GM21737 (cell line): ENCODE measurements around the gene TTN.
A peak's percentile ranks its signal among the peaks of the same experiment; 100 is the strongest.

Experiments
- ATAC-seq: cut with Tn5 transposase; IDR thresholded peaks from one replicate; pipeline ENCODE4 v1.9.1; 2021; ENCODE audit warnings: mild to moderate bottlenecking, moderate library complexity; ENCODE audit not compliant: unreplicated experiment

Gene TTN

DNA sequence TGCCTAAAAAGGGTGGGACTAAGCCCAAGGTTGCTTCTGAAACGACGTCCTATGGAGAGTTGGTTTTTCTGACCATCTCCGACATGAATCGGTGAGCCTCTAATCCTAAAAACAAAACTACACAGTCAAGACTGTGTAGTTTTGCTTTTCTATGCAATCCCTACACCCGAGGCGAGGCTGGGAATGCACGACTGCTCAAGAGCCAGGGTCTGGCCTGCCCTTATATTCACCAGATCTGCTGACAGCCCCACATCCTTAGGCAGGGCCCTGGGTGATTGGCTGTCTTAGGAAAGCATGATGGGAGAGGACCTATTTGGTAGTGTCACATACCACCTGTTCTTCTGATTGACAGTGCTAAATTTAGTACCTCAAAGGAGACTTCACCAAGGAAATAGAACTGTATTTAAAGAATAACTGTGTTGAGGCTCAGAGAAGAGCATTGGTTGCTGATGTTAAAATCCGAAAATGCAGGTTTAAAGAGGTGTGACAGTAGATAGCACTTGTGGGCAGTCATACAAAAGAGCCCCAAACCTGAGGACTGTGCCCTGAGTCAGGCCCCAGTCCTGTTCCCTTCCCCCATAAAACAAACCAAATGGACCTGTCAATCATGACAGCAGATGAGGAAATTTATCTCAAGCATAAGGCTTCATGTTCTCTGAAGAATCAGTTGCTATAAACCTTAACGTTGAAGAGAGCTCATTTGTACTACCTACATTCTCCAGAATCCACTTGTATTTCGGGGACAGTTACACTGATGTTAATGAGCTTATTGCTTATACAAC lies at the start of gene TTN:
Gene TTN (minus strand): TSS at position 197 of the 782 bp plus-strand sequence. CDS start 2,781 bp downstream, outside the sequence.
- ATAC-seq = no peak

DNA sequence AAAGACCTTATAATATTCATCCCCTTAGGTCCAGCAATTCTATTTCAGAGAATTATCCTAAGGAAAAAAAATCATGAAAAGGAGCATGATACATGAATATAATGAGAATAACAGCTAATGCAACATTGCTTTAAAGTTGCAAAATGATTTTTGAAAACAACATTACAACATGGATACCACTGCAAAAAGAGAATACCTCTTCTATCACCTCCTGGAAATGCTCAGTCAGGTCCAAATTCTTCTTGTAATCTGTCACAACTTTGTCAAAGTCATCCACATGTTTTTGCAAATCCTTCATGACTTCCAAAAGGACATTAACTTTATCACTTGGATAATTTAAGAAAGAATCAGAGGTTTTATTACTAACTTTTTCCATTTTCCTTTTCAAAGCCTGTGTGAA lies 47.9 kb upstream of the TTN start:
- ATAC-seq = no peak

- no peak for ATAC-seq
Observed at GRCh38 chr2:178848335-178848734, 41.1 kb upstream of the TTN start.

- no peak for ATAC-seq
Observed at GRCh38 chr2:178846458-178846802, 39.2 kb upstream of the TTN start.

DNA sequence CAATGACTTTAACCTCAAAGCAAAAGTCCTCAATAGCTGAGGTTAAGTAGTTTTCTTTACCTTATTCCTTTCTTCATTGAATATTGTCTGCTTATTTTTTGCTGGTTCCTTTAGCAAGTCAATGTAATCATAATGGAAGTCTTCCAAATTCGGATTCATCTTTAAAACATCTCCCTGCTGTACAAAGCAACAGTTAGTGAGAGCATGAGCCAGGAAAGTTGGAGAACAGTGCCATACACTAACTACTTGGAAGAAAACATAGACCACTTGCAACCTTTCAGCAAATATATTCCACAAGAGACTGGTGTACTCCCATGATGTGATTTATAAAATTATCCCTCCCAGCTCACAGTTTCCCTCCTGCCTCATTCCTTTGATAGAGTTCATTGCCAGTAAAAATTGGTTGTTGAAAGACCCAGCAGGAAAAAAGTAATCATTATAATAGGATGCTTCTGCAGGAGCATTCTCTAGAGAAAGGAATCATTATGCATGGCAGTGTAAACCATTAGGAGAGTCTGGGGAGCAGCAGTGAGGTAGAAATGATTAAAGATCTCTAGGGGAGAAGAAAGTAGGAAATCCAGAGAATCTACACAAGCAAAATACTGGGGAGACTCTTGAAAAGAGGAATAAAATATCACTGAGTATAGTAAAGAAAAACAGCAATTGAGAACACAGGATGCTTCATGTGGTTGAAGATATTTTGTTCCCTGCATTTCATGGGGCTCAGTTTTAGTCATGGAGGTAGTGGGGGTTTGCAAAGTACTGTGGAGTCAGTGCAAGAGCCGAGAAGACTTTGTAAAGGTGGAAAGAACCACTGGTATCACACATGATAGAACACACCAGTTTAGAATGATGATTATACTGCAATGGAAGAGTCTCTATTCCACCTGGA lies 38.6 kb upstream of the TTN start:
- ATAC-seq = no peak

- ATAC-seq = no peak
Observed at GRCh38 chr2:178844701-178845100, 37.5 kb upstream of the TTN start.

- no peak for ATAC-seq
Observed at GRCh38 chr2:178844269-178844668, 37.0 kb upstream of the TTN start.

- ATAC-seq = no peak
Observed at GRCh38 chr2:178843697-178844096, 36.5 kb upstream of the TTN start.

DNA sequence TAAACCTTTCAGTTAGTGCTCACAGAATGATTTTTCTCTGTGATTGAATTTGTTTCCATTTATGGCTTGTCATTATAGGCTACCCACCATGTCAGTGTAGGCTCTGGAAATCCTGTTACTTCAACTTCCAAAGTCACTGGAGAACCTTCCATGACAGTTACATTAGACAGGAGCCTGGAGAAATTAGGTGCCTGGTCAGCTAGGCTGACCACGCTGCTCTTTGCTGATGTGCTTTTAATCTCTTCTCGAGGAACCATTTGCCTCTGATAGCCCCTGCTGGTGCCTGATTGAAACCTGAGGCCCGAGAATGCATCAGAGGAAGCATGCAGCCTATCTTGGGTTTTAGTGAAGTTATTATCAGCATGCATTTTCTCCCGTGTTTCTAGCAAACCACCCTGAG lies 29.6 kb upstream of the TTN start:
- ATAC-seq = no peak

- no peak for ATAC-seq
Observed at GRCh38 chr2:178834086-178834485, 26.9 kb upstream of the TTN start.

GRCh38 chr2:178833382-178833781 lies 26.2 kb upstream of the TTN start:
- no peak for ATAC-seq

DNA sequence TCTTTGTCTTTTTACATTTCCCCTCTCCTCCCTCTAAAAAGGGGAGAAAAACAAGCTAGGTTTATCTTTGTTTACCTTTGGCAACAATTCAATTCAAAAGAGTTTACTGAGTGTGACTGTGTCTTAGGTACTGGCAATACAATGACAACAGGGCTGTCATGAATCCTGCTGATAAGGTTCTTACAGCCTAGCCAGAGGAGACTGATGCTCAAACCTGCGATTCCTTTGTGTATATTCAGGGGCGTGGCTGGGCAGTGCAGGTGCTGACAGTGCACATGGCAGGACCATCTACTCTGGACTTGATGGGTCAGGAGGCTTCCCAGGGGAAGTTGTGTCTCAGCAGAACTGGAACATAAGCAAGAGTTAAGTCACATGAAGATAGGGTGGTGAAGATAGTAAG lies 23.2 kb upstream of the TTN start:
- ATAC-seq = no peak

GRCh38 chr2:178829981-178830380 lies 22.8 kb upstream of the TTN start:
- no peak for ATAC-seq

- ATAC-seq = no peak
Observed at GRCh38 chr2:178829299-178829960, 22.2 kb upstream of the TTN start.

DNA sequence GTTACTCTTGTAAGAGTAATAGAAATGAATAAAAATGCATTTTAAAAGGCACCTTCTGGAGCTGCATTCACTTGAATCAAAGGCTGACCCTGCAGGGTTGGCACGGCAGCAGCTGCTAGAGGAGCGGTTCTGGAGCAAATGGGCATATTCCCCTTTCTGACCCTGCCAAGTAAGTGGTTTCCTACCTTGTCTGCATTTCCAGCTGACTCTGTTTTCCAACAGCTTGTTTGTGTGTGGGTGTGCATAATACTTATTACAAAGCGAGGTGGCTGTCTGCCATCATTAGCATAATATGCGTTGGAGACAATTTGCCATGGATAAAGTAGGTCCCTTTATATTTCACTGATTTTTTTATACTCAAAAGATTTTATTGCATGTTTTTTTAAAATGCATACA lies 21.3 kb upstream of the TTN start:
- no peak for ATAC-seq

DNA sequence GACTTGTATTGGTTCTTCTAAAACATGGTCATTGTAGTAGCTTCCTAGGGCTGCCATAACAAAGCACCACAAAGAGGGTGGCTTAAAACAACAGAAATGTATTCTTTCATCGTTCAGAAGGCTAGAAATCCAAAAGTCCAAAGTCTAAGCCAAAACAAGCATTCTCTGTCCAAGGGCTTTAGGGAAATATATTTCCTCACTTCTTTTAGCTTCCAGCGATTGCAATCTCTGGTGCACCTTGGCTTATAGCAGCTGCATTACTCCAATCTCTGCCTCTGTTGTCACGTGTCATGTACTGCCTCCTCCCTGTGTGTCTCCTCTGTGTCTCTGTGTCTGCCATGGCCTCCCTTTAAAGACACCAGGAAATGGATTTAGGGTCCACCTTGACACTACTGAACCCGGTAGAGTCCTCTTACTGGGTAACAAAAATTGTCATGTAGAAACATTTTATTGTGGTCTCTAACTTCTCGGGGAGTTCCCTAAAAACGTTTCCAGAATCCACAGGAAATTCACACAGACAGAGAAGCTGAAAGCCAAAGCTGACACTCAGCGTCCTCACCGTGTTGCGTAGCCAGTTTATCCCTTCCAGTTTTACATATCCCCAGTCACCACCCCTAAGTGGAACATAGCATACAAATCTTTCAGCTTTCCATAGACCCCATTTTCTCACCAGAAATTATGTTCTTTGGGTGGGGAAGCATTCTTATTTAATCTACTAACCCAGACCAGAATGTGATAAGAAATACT lies 20.7 kb upstream of the TTN start:
- ATAC-seq = no peak

DNA sequence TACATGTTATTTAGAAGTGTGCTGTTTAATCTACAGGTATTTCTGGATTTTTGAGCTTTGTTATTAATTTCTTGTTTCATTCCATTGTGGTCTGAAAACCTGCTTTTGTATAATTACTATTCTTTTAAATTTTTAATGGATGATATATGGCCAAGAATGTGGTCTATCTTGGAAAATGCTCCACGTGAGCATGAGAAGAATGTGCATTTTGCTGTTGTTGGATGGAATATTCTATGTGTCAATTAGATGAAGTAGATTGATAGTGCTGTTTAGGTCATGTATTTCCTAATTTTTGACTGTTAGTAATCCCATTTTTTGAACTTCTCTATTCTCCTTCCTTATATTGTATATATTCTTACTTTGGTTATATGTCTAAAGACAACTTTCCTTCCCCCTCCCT lies 19.9 kb upstream of the TTN start:
- ATAC-seq = no peak

DNA sequence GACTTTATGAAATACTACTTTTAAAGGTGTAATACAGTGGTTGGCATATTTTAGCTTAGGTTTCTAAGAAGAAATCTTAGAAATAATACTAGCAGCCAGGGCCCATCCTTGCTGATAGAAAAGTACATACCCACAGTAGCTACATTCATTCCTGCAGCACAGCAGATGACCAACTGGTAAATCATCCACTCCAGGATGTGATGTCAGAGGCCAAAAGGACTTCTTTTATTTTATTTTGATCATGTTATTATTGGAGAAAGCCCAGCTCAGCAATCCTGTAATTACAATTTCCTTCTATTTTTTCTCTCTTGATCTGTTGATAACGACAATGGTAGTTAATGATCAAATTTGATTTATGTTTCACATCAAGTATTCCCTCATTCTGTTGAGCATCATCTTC lies 18.0 kb upstream of the TTN start:
- no peak for ATAC-seq

DNA sequence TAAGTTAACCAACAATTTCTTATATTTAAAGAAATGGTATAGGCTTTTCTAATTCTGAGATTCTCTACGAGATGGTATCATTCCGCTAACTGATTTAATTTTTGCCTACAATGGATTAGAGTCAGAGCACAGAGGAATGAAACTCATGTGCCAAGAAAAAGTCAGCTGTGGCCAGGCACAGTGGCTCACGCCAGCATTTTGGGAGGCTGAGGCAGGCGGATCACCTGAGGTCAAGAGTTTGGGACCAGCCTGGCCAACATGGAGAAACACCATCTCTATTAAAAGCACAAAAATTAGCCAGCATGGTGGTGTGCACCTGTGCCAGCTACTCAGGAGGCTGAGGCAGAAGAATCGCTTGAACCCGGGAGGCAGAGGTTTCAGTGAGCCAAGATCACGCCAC lies 17.0 kb upstream of the TTN start:
- no peak for ATAC-seq

GRCh38 chr2:178819992-178820391 lies 12.8 kb upstream of the TTN start:
- peak; percentile 93 for ATAC-seq
